ENCODE results near the gene GGT5. TPM values are rescaled to one million over a fixed set of nuclear protein-coding genes. Genes with fewer than 3 reads are reported as not detected.
A peak's percentile ranks its signal among the peaks of the same experiment; 100 is the strongest.

Gene GGT5
- total RNA-seq, 1 experiment from 2014 or later, result 0.20 TPM

GRCh38 chr22:24271386-24271854, 26.5 kb upstream of the GGT5 start:
- ChIA-PET POLR2A (no interaction called here), CTCF (interaction anchor here (0.9 to 2.0 kb wide), 3 partner anchors 29 to 150 kb away, joined by 3 to 5 read pairs (median 3); no protein-coding TSS in a partner anchor)
- H3K36me3 Mint-ChIP-seq, result peaks cover 3% of the 10 kb centered on the region
- TF ChIP-seq ZNF423 (CRISPR knock-in tag; IDR thresholded peaks at IDR 0.05), result no peak
- no peak for TF ChIP-seq ZNF138 (CRISPR knock-in tag; conservative IDR thresholded peaks at IDR 0.05)
- 0 out of 2 replicates have a peak, but pooled peaks have one; percentile 2 for TF ChIP-seq ZNF281 (CRISPR knock-in tag; IDR thresholded peaks at IDR 0.05)
- no peak for TF ChIP-seq PRDM15 (CRISPR knock-in tag; IDR thresholded peaks at IDR 0.05)
- TF ChIP-seq CREB1 (CRISPR knock-in tag; IDR thresholded peaks at IDR 0.05), result no peak
- no peak for TF ChIP-seq STAT6 (CRISPR knock-in tag; conservative IDR thresholded peaks at IDR 0.05; ENCODE audit: low read depth)
- TF ChIP-seq ERG (CRISPR knock-in tag; IDR thresholded peaks at IDR 0.05), result no peak
- no peak for TF ChIP-seq NR1H2 (CRISPR knock-in tag; IDR thresholded peaks at IDR 0.05)
- TF ChIP-seq E2F1 (CRISPR knock-in tag; IDR thresholded peaks at IDR 0.05), result 0 out of 2 replicates have a peak, but pooled peaks have one; percentile 2
- no peak for TF ChIP-seq AFF4 (CRISPR knock-in tag; IDR thresholded peaks at IDR 0.05; ENCODE audit: borderline replicate concordance)
- TF ChIP-seq EMX1 (CRISPR knock-in tag; IDR thresholded peaks at IDR 0.05), result no peak
- TF ChIP-seq OVOL2 (CRISPR knock-in tag; IDR thresholded peaks at IDR 0.05; ENCODE audit: borderline replicate concordance), result no peak
- TF ChIP-seq IRF2 (CRISPR knock-in tag; IDR thresholded peaks at IDR 0.05; ENCODE audit: borderline replicate concordance, low read depth), result no peak
- no peak for TF ChIP-seq NFATC4 (CRISPR knock-in tag; IDR thresholded peaks at IDR 0.05)
- TF ChIP-seq TEAD1 (CRISPR knock-in tag; IDR thresholded peaks at IDR 0.05), result no peak
- TF ChIP-seq TEAD4 (CRISPR knock-in tag; IDR thresholded peaks at IDR 0.05), result no peak
- TF ChIP-seq ARID4B (CRISPR knock-in tag; IDR thresholded peaks at IDR 0.05; ENCODE audit: borderline replicate concordance), result no peak
- peak overlapping the region; percentile 83 for H3K4me3 Mint-ChIP-seq
- no peak for DNase-seq (ENCODE audit: low spot score)
- H3K27ac Mint-ChIP-seq, result peak overlapping the region; percentile 75
- H3K27me3 Mint-ChIP-seq (ENCODE audit: low read depth), result no peaks in the 10 kb centered on the region
- no peak for ATAC-seq
- H3K9me3 Mint-ChIP-seq, result no peaks in the 10 kb centered on the region
- H3K4me1 Mint-ChIP-seq, result peaks cover 43% of the 10 kb centered on the region

Measured in WTC11 (cell line).